ENCODE data around the gene LOXHD1.
A peak's percentile ranks its signal among the peaks of the same experiment; 100 is the strongest.

The LOXHD1 gene

GRCh38 chr18:46531482-46531881, 125.5 kb downstream of the LOXHD1 start:
- no peak for DNase-seq

GRCh38 chr18:46528037-46528436, 129.0 kb downstream of the LOXHD1 start:
- DNase-seq: no peak

GRCh38 chr18:46519870-46520269, 137.2 kb downstream of the LOXHD1 start:
- no peak for DNase-seq

GRCh38 chr18:46518438-46518837, 138.6 kb downstream of the LOXHD1 start:
- no peak for DNase-seq

GRCh38 chr18:46516555-46516954, 140.5 kb downstream of the LOXHD1 start:
- DNase-seq: no peak

- no peak for DNase-seq
Observed at GRCh38 chr18:46510386-46510785, 146.6 kb downstream of the LOXHD1 start.

- DNase-seq: no peak
Observed at GRCh38 chr18:46509530-46509929, 147.5 kb downstream of the LOXHD1 start.

GRCh38 chr18:46506974-46507586, 149.9 kb downstream of the LOXHD1 start:
- no peak for DNase-seq

- no peak for DNase-seq
Observed at GRCh38 chr18:46502444-46502843, 154.6 kb downstream of the LOXHD1 start.

GRCh38 chr18:46497129-46497528, 159.9 kb downstream of the LOXHD1 start:
- peak in 1 of 2 donors; percentile 39 for DNase-seq

GRCh38 chr18:46488471-46489213, 168.4 kb downstream of the LOXHD1 start:
- DNase-seq: no peak

- no peak for DNase-seq
Observed at GRCh38 chr18:46485675-46486194, 171.3 kb downstream of the LOXHD1 start.

GRCh38 chr18:46484971-46485370, 172.0 kb downstream of the LOXHD1 start:
- no peak for DNase-seq

- DNase-seq: no peak
Observed at GRCh38 chr18:46482831-46483230, 174.2 kb downstream of the LOXHD1 start.

- DNase-seq: no peak
Observed at GRCh38 chr18:46481847-46482245, 175.2 kb downstream of the LOXHD1 start.

GRCh38 chr18:46481048-46481846, 175.8 kb downstream of the LOXHD1 start:
- DNase-seq: peak; percentile 59 to 65

- DNase-seq: no peak
Observed at GRCh38 chr18:46480226-46480625, 176.8 kb downstream of the LOXHD1 start.

- no peak for DNase-seq
Observed at GRCh38 chr18:46478796-46479195, 178.2 kb downstream of the LOXHD1 start.

GRCh38 chr18:46477425-46478011, 179.5 kb downstream of the LOXHD1 start:
- DNase-seq: no peak

- DNase-seq: no peak
Observed at GRCh38 chr18:46475390-46475752, 181.6 kb downstream of the LOXHD1 start.

GRCh38 chr18:46474487-46475389, 182.3 kb downstream of the LOXHD1 start:
- no peak for DNase-seq
